Keratinocyte (primary cell): ENCODE measurements around the gene ASCC3. TPM values are rescaled to one million over a fixed set of nuclear protein-coding genes. Genes with fewer than 3 reads are reported as not detected.

ENCODE experiments used
- DNase-seq: peaks from one replicate; pipeline ENCODE4 v3.0.0-alpha.2; 2011; ENCODE audit warnings: low read depth, missing footprints, low spot score
- FAIRE-seq: peaks from 2 replicates; lab custom pipeline; 2011; peaks lifted over from hg19 to GRCh38; lab: Jason Lieb, UNC
- H2AFZ ChIP-seq: 2 replicates; pipeline ENCODE4 v1.6.0; 2012; ENCODE audit warnings: low read length, control low read depth, inconsistent platforms; ENCODE audit not compliant: control insufficient read depth
- H3K27ac ChIP-seq: 2 replicates; pipeline ENCODE4 v1.5.1; 2011; ENCODE audit warnings: low read length; ENCODE audit not compliant: control insufficient read depth, insufficient read depth
- H3K27me3 ChIP-seq: 3 replicates; pipeline ENCODE4 v1.6.0; 2011; ENCODE audit warnings: low read length; ENCODE audit not compliant: control insufficient read depth, insufficient read depth; ENCODE audit errors: extremely low read depth
- H3K36me3 ChIP-seq, 2 experiments: 2 replicates in 1 of 2; 3 replicates in 1 of 2; pipeline ENCODE4 v1.5.1; 2011; ENCODE audit warnings: low read length in 2 of 2, mild to moderate bottlenecking in 1 of 2; ENCODE audit not compliant: control insufficient read depth in 2 of 2, insufficient read depth in 2 of 2; ENCODE audit errors: extremely low read depth in 1 of 2
- H3K4me1 ChIP-seq: 3 replicates; pipeline ENCODE4 v1.5.1; 2011; ENCODE audit warnings: low read length; ENCODE audit not compliant: control insufficient read depth, insufficient read depth; ENCODE audit errors: extremely low read depth
- H3K4me2 ChIP-seq: 3 replicates; pipeline ENCODE4 v1.6.0; 2011; ENCODE audit warnings: low read depth, low read length; ENCODE audit not compliant: control insufficient read depth, insufficient read depth; ENCODE audit errors: extremely low read depth
- H3K4me3 ChIP-seq, 3 experiments: fragments of 200-600 bp in 1 of 3; sonication (generic) in 1 of 3; 2 replicates in 2 of 3; 3 replicates in 1 of 3; pipeline ENCODE4 v1.5.1; 2011 to 2016; ENCODE audit warnings: low read length in 3 of 3, mild to moderate bottlenecking in 3 of 3, control low read depth in 2 of 3, inconsistent platforms in 1 of 3, low read depth in 1 of 3, mixed read lengths in 1 of 3, mixed run types in 1 of 3, moderate library complexity in 1 of 3; ENCODE audit not compliant: control insufficient read depth in 2 of 3, insufficient read depth in 2 of 3; ENCODE audit errors: extremely low read depth in 1 of 3
- H3K79me2 ChIP-seq: 2 replicates; pipeline ENCODE4 v1.6.0; 2012; ENCODE audit warnings: low read length; ENCODE audit not compliant: control insufficient read depth, insufficient read depth
- H3K9ac ChIP-seq: 3 replicates; pipeline ENCODE4 v1.6.0; 2011; ENCODE audit warnings: low read length; ENCODE audit not compliant: control insufficient read depth, insufficient read depth; ENCODE audit errors: extremely low read depth
- H3K9me1 ChIP-seq: 3 replicates; pipeline ENCODE4 v1.6.0; 2011; ENCODE audit warnings: low read length; ENCODE audit not compliant: control insufficient read depth, insufficient read depth; ENCODE audit errors: extremely low read depth
- H3K9me3 ChIP-seq: 2 replicates; pipeline ENCODE4 v1.5.1; 2012; ENCODE audit warnings: low read depth, low read length; ENCODE audit not compliant: control insufficient read depth
- H4K20me1 ChIP-seq: 3 replicates; pipeline ENCODE4 v1.6.0; 2011; ENCODE audit warnings: low read length; ENCODE audit not compliant: control insufficient read depth, insufficient read depth; ENCODE audit errors: extremely low read depth
- CTCF ChIP-seq, 3 experiments: IDR thresholded peaks in 1 of 3; conservative IDR thresholded peaks in 1 of 3; optimal IDR thresholded peaks in 1 of 3; 2 replicates in 2 of 3; 3 replicates in 1 of 3; pipeline versions ENCODE3 to v1.5.1; 2011; ENCODE audit warnings: low read length in 3 of 3, mild to moderate bottlenecking in 3 of 3, moderate library complexity in 2 of 3, control low read depth in 1 of 3, inconsistent platforms in 1 of 3; ENCODE audit not compliant: insufficient read depth in 2 of 3; ENCODE audit errors: extremely low read depth in 1 of 3
- EZH2 ChIP-seq: IDR thresholded peaks from one replicate; pipeline ENCODE4 v1.6.1; 2012; ENCODE audit warnings: inconsistent platforms, mild to moderate bottlenecking, low read length, moderate library complexity
- dilution Hi-C: fragments of 300-500 bp; cut with MboI; formaldehyde crosslinking; loops from one replicate; pipeline ENCODE4 v1.7.0; 2020; ENCODE audit warnings: low sequenced_read_pairs; ENCODE audit not compliant: extremely low pct_ligation_motif_present
- polyA plus RNA-seq, 5 experiments: library from polyadenylated mRNA; depleted of rRNA in 3 of 5; stranded (reverse) in 3 of 5; stranded (forward) in 1 of 5; unstranded in 1 of 5; fragments of >200 nt; gene quantifications; 1 replicate in 1 of 5; 2 replicates in 3 of 5; 3 replicates in 1 of 5; pipeline versions ENCODE4 v1.2.1 to v1.2.3, GENCODE V29; 2011 to 2012; ENCODE audit warnings: missing spikeins in 2 of 5, low read depth in 1 of 5, low replicate concordance in 1 of 5

Gene ASCC3
- polyA plus RNA-seq, 1 donor (not counting 4 experiments of a cell fraction or from before 2014, with no cell fraction given): 58.6 TPM

GRCh38 chr6:100731411-100731810 is 149.7 kb downstream of the ASCC3 start:
- H4K20me1 ChIP-seq: no peaks in the 10 kb centered on the region
- TF ChIP-seq CTCF (optimal IDR thresholded peaks at IDR 0.05 in 1 of 3, IDR thresholded peaks at IDR 0.05 in 1 of 3, conservative IDR thresholded peaks at IDR 0.05 in 1 of 3; ENCODE audit: extremely low read depth in 1 of 3, insufficient read depth in 2 of 3, low read length in 3 of 3): no peak
- no peak for TF ChIP-seq EZH2
- H3K79me2 ChIP-seq: no peaks in the 10 kb centered on the region
- H3K4me3 ChIP-seq: no peak overlapping the region
- H3K9me1 ChIP-seq: no peaks in the 10 kb centered on the region
- FAIRE-seq (no peak), DNase-seq (no peak)
- H3K4me2 ChIP-seq: no peak overlapping the region
- H3K4me1 ChIP-seq: no peaks in the 10 kb centered on the region
- no peaks in the 10 kb centered on the region for H3K9me3 ChIP-seq
- H2AFZ ChIP-seq: no peak overlapping the region
- H3K27me3 ChIP-seq: no peaks in the 10 kb centered on the region
- no peak overlapping the region for H3K9ac ChIP-seq
- H3K36me3 ChIP-seq: no peaks in the 10 kb centered on the region
- dilution Hi-C loops: no loop called here
- H3K27ac ChIP-seq: no peak overlapping the region

DNA sequence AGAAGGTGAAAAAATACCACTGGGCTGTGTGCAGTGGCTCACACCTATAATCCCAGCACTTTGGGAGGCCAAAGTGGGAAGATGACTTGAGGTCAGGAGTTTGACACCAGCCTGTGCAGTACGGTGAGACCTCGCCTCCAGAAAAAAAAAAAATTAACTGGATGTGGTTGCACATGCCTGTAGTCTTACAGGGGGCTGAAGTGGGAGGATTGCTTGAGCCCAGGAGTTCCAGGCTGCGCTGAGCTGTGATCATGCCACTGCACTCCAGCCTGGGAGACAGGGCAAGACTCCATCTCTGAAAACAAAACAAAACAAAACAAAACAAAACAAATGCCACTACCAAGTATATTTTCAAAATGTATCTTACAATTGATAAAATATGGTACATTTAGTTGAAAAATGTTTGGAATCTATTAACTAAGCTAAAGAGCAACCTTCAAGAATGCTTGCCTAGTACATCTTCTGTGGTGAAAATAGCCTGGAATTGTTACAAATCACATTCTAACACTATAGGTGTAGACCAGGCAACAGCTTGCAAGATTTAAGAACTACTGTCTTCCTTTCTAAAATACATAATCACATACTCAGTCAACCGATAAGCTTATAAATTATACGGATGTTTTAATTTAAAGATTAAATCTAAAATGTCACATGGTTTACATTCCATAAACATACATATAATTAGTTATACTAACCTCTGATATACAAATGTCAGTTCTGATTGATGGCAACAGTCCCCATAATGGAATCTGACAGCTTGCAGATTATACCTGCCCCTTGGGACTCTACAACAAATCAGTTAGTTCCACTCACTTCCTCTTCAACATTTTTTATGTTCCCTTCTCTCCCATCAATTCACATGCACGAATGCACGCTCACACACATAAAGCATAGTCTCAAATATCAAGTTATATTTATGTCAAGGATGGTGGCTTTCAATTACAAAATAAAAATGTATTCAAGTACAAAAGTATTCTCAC is 150.8 kb downstream of the ASCC3 start:
- Histone ChIP-seq H3K9me1 (no peaks in the 10 kb centered on the region), H3K27me3 (no peaks in the 10 kb centered on the region), H3K9me3 (no peaks in the 10 kb centered on the region), H3K9ac (no peak overlapping the region), H3K79me2 (no peaks in the 10 kb centered on the region), H3K27ac (no peak overlapping the region), H3K4me2 (no peak overlapping the region), H3K4me1 (no peaks in the 10 kb centered on the region), H3K36me3 (peaks cover 0 to 2% of the 10 kb centered on the region in 2 experiments), H4K20me1 (no peaks in the 10 kb centered on the region), H3K4me3 (no peak overlapping the region), H2AFZ (no peak overlapping the region)
- FAIRE-seq (no peak), DNase-seq (no peak)
- no peak for TF ChIP-seq EZH2
- TF ChIP-seq CTCF (optimal IDR thresholded peaks at IDR 0.05 in 1 of 3, IDR thresholded peaks at IDR 0.05 in 1 of 3, conservative IDR thresholded peaks at IDR 0.05 in 1 of 3; ENCODE audit: extremely low read depth in 1 of 3, insufficient read depth in 2 of 3, low read length in 3 of 3): no peak
- dilution Hi-C loops: no loop called here
